ENCODE measurements around the gene KIF6.
A peak's percentile ranks its signal among the peaks of the same experiment; 100 is the strongest.

Gene KIF6

GRCh38 chr6:39666706-39667489 lies 58.3 kb downstream of the KIF6 start:
- FAIRE-seq (no peak), DNase-seq (ENCODE audit: low spot score) (no peak)

GRCh38 chr6:39665861-39666260 lies 59.3 kb downstream of the KIF6 start:
- FAIRE-seq (no peak), DNase-seq (ENCODE audit: low spot score) (no peak)

- FAIRE-seq = no peak
- DNase-seq (ENCODE audit: low spot score) = no peak
These were observed 61.0 kb downstream of the KIF6 start for GRCh38 chr6:39664173-39664572.

GRCh38 chr6:39657355-39658135 lies 67.7 kb downstream of the KIF6 start:
- DNase-seq (ENCODE audit: low spot score) = no peak

GRCh38 chr6:39654121-39654520 lies 71.1 kb downstream of the KIF6 start:
- FAIRE-seq = no peak
- no peak for DNase-seq (ENCODE audit: low spot score)

More at GRCh38 chr6:39657355-39658135, 67.7 kb downstream of the KIF6 start:
- FAIRE-seq = no peak

GRCh38 chr6:39653612-39654011 lies 71.6 kb downstream of the KIF6 start:
- FAIRE-seq (no peak), DNase-seq (ENCODE audit: low spot score) (no peak)

- DNase-seq (ENCODE audit: low spot score) (no peak), FAIRE-seq (no peak)
These were observed 75.2 kb downstream of the KIF6 start for GRCh38 chr6:39649996-39650395.

GRCh38 chr6:39646751-39647420 lies 78.3 kb downstream of the KIF6 start:
- FAIRE-seq (no peak), DNase-seq (ENCODE audit: low spot score) (no peak)

- no peak for FAIRE-seq
These were observed 82.9 kb downstream of the KIF6 start for GRCh38 chr6:39642270-39642669.

GRCh38 chr6:39638126-39638822 lies 86.9 kb downstream of the KIF6 start:
- no peak for DNase-seq (ENCODE audit: low spot score)
- FAIRE-seq = no peak

More at GRCh38 chr6:39642270-39642669, 82.9 kb downstream of the KIF6 start:
- no peak for DNase-seq (ENCODE audit: low spot score)

GRCh38 chr6:39634646-39635341 lies 90.4 kb downstream of the KIF6 start:
- DNase-seq (ENCODE audit: low spot score) (no peak), FAIRE-seq (no peak)

GRCh38 chr6:39625209-39625608 lies 100.0 kb downstream of the KIF6 start:
- FAIRE-seq (no peak), DNase-seq (ENCODE audit: low spot score) (no peak)

- no peak for FAIRE-seq
- DNase-seq (ENCODE audit: low spot score) = no peak
These were observed 101.5 kb downstream of the KIF6 start for GRCh38 chr6:39623750-39624149.

GRCh38 chr6:39617520-39617919 lies 107.7 kb downstream of the KIF6 start:
- no peak for FAIRE-seq
- DNase-seq (ENCODE audit: low spot score) = no peak

GRCh38 chr6:39617026-39617425 lies 108.2 kb downstream of the KIF6 start:
- FAIRE-seq = no peak
- DNase-seq (ENCODE audit: low spot score) = no peak

- FAIRE-seq (no peak), DNase-seq (ENCODE audit: low spot score) (no peak)
These were observed 109.6 kb downstream of the KIF6 start for GRCh38 chr6:39615622-39616021.

- FAIRE-seq (no peak), DNase-seq (ENCODE audit: low spot score) (no peak)
These were observed 110.7 kb downstream of the KIF6 start for GRCh38 chr6:39614393-39614950.

GRCh38 chr6:39610221-39610620 lies 115.0 kb downstream of the KIF6 start:
- no peak for FAIRE-seq

GRCh38 chr6:39608652-39609345 lies 116.4 kb downstream of the KIF6 start:
- DNase-seq (ENCODE audit: low spot score) = no peak

More at GRCh38 chr6:39610221-39610620, 115.0 kb downstream of the KIF6 start:
- DNase-seq (ENCODE audit: low spot score) = no peak

More at GRCh38 chr6:39608652-39609345, 116.4 kb downstream of the KIF6 start:
- peak; percentile 54 for FAIRE-seq
